Measurements from ENCODE around the gene PRKN.

GRCh38 chr6:162068340-162068739 lies 659.2 kb downstream of the PRKN start:
- TF ChIP-seq GATA2 (IDR thresholded peaks at IDR 0.05; ENCODE audit: low read depth, low read length) (no peak), GATA3 (IDR thresholded peaks at IDR 0.05; ENCODE audit: low read depth, low read length) (no peak)
